Measurements from ENCODE around the gene OXCT2.

DNA sequence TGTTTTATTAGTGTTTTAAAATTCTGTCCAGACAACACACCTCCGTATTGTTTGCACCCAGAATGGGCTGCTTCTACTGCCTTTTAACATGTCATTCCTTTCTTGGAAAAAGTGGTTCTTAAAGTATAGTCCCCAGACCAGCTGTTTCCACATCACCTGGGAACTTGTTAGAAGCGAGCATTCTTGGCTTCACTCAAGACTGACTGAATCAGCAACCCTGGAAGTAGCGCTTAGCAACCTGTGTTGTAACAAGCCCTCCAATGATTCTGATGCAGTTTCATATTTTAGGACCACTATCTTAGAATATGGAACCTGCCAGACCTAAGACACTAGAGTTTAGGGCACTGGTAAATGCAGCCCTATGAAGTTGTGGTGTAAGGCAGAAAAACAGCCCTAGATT lies 38.4 kb downstream of the OXCT2 start:
- no peak for TF ChIP-seq CTCF (IDR thresholded peaks at IDR 0.05; ENCODE audit: insufficient read depth, low read length)
- TF ChIP-seq, protein P1, sequence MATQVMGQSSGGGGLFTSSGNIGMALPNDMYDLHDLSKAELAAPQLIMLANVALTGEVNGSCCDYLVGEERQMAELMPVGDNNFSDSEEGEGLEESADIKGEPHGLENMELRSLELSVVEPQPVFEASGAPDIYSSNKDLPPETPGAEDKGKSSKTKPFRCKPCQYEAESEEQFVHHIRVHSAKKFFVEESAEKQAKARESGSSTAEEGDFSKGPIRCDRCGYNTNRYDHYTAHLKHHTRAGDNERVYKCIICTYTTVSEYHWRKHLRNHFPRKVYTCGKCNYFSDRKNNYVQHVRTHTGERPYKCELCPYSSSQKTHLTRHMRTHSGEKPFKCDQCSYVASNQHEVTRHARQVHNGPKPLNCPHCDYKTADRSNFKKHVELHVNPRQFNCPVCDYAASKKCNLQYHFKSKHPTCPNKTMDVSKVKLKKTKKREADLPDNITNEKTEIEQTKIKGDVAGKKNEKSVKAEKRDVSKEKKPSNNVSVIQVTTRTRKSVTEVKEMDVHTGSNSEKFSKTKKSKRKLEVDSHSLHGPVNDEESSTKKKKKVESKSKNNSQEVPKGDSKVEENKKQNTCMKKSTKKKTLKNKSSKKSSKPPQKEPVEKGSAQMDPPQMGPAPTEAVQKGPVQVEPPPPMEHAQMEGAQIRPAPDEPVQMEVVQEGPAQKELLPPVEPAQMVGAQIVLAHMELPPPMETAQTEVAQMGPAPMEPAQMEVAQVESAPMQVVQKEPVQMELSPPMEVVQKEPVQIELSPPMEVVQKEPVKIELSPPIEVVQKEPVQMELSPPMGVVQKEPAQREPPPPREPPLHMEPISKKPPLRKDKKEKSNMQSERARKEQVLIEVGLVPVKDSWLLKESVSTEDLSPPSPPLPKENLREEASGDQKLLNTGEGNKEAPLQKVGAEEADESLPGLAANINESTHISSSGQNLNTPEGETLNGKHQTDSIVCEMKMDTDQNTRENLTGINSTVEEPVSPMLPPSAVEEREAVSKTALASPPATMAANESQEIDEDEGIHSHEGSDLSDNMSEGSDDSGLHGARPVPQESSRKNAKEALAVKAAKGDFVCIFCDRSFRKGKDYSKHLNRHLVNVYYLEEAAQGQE (IDR thresholded peaks at IDR 0.05; ENCODE audit: insufficient replicate concordance, low read depth), result no peak

Data from HL-60 (cell line).